NCI-H187 treated with DMSO at 0.1 percent for 48 hours (cell line): ENCODE data around the gene SLC2A11.
"Not testable (repeated sequence)": the region's sequence is repeated elsewhere in the genome, so short reads cannot be mapped to it uniquely, and the experiment has no call there.

Source experiments
- DNase-seq: peaks from one replicate; lab custom pipeline; 2025; lab: John Stamatoyannopoulos, UW

The SLC2A11 gene

DNA sequence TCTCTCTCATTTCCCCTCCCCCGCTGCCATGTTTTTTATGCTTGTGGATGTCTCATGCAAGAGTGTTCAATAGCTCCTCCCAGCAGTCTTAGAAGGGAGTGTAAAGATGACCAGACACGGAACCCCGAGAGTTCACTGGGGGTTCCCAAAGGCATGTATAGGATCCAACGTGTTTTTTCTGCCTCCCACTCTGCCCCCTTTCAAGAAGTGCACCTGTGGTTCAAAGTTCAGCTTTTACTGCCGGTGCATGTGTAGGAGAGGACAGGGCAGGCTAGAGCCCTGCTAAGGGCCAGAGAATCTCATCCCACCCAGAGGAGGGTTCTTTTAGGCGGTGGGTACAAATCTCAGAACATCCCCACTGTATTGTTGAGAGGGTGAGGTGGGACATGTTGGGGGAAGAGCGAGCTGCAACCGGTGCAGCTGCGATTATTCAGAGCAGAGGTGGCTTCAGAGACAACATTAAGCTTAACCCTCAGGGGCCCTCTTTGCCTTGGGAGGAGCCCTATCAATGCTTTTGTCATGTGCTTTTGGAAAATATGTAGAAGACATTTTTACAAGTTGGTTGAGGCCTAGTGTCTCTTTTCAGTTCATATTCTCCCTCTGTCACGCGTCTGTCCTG, 51.0 kb downstream of the SLC2A11 start:
- DNase-seq: no peak

DNA sequence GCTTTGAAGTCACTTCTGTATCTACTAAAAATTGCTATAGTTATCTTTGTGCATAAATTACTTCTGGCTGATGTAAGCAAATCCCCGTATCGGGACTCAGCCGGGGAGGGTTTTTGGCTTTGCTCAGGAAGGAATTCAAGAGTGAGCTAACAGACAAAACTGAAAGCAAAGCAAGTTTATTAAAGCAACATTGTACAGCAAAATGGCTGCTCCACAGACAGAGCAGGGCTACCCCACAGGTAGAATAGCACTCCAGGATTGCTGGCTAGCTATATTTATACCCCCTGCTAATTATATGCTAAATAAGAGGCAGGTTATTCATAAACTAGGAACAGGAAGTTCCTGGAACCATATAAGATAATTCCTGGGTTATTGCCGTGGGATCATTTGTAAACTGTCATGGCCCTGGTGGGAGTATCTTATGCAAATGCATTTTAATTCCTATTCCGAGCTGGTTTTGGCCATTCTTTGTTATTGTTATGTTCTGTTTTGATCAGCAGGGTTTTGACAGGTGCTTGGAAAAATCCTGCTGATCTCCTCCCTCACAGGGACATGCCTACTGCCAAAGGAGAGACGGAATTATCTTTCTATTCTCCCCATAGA, 51.7 kb downstream of the SLC2A11 start:
- no peak for DNase-seq

DNA sequence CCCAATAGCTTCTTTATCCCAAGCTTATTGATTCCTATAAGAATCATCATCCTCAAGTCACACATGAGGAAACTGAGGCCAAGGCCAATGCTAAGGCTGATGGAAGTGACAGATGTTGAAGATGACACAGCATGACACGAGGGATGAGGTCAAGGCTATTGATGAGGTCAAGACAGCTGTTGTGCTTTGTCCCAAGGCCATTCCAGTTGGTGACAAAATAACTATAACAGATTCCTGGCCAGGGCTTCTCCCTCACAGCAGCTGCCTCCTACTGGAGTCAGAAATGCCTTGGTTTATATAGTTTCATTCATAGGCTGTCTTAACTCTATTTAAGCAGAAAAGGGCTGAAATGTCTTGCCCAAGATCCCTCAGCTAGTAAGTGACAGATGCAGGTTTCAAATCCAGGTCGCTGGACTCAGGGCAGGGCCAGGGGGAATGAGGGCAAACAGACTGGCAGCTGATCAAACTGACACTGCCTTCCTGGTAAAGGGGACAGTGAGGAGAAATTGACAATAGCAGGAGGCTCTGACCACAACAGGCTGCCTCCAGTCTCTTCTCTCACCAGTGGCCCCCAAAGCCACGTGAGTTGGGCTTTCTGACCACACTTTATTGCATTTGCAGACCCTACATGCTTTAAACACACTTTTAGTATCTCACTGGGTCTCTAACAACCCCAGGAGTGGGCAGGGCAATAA, 53.0 kb downstream of the SLC2A11 start:
- DNase-seq: no peak

DNA sequence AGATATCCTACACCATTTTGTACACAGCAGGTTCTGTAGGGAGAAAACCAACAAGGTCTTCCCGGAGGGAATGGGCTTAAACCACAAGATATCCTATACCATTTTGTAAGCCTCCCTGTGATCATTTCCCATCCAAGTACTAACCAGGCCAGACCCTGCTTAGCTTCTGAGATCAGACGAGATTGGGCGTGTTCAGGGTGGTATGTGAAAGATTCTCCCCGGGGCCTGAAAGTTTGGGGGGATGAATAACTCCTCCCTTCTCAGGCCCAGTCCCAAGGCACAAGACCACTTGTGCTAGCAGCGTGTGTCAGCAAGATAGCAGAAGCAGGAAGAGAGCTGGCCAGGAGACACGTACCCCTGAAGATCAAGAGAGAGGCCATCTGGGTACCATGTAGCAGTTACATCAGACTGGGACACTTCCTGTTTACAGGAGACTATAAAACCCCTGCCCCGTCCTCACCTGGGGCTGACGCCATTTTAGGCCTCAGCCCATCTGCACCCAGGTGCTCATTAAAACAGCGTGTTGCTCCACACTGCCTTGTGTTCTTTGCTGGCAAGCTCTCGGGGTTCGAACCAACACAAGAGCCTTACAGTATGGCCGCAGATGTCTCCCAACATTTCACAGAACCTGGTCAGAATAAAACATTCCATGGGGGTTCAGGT, 53.8 kb downstream of the SLC2A11 start:
- DNase-seq: no peak

DNA sequence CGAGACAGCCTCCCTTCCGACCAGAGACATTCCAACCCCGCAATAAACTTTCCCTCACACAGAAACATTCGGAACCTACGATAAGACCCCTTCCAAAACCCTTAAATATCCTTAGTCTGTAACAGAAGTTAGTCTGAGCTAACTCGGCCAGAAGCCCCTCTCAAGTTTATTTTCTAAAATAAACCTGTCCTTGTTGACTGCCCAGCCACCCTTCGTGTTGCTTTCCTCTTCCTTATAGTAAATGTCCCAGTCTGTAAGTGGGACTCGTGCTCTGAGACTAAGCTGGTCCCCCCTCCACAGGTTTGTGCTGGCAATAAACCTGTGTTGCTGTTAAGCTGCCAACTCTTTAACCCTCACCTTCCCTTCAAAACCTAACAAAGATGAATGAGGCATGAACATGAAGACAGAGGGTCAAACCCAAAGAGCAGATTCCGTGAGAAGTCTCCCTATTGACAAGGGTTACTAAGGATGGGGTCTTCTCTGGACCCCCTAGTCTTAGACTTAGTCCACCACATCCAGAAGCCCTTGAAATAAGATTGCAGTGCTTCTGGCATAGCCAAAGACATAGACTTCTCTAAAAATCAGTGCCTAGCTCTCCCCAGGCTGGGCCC, 54.7 kb downstream of the SLC2A11 start:
- no peak for DNase-seq

DNA sequence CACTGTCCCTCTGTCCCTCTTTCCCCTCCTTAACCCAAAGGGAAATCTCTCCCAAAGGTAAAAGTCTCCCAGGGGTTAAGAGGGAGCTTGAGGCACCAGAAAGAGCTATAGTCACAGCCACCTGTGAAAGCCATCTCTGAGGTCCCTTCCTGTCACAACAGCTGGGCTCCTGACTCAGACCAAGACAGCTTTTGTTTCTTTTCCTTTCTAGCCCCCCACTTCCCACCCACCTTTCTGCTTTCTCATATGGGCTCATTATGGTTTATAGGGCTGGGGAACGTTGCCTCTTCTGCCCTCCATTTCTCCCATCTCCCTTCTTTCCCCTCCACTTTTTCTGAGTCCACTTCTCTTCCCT, 55.6 kb downstream of the SLC2A11 start:
- DNase-seq: no peak

DNA sequence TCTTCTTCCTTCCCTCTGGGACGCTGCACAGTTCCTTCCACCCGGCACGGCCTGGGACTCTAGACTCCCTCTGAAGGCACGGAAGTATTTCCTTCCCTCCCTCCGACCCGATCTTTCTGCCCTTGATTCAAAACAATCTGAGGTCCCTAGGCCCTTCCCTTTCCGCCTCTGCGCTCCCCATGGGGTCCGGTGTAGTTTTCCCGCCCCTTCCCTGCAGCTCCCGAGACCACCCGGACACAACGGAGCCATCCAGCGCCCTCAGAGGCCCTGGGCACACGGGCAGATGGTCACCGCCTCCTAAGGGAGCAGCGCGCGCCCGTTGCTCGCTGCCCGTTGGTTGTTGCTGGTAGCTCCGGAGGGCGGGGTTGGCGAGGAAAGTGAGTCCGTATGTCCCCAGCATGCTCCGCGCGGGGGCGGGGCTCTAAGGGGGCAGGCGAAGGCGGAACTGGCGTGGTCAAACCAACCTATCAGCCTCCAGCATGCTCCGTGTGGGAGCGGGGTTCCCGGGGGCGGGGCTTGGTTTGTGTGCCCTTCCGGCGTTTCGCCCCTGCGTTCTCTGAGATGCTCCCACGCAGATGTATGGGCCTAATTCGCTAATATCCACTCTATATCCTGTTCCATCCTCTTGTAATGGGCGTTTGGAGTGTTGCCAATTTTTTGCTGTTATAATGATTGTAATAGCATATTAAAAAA, 56.1 kb downstream of the SLC2A11 start:
- DNase-seq: peak; percentile 65

DNA sequence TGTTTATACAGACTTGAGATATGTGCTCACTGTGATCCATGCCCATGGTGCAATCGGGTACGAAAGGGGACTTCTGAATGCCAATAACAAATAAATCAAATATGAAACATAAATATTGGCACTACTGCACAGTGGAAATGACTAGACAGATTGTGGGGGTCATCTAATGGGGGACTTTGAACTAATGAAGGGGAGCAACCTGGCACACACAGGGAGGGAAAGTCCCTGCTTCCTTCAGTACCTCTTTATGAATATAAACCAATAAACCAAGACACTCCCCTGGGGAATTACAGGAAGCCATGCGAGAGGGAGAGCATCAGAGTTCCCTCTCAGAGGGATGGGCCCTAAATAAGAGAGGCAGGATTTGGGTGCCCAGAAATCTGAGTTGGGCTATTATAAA, 57.6 kb downstream of the SLC2A11 start:
- no peak for DNase-seq

DNA sequence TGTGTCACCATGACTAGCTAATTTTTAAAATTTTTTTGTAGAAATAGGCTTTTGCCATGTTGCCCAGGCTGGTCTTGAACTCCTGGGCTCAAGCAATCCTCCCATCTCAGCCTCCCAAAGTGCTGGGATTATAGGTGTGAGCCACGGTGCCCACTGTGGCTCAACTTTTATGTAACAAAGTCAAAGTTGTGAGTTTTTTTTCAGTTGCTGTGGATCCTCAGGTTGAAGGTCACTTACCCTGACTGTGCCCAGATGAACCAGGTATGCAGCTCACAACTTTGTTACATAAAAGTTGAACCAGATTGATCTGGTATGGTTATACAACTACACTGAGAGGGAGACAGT, 62.6 kb downstream of the SLC2A11 start:
- not testable (repeated sequence) for DNase-seq

DNA sequence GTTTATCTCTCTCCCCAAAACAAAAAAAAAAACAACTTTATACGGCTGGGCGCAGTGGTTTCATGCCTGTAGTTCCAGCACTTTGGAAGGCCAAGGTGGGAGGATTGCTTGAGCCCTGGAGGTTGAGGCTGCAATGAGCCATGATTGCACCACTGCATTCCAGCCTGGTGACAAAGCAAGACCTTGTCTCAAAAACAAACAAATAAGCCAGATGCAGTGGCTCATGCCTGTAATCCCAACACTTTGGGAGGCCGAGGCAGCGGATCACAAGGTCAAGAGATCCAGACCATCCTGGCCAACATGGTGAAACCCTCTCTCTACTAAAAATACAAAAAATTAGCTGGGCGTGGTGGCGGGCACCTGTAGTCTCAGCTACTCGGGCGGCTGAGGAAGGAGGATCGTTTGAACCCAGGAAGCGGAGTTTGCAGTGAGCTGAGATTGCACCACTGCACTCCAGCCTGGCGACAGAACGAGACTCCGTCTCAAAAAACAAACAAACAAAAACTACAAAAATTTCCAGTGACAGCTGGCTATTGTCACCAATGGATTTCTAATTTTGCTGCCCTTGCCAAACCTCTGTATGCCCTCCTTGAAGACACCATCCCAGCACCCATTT, 64.0 kb downstream of the SLC2A11 start:
- DNase-seq: not testable (repeated sequence)

DNA sequence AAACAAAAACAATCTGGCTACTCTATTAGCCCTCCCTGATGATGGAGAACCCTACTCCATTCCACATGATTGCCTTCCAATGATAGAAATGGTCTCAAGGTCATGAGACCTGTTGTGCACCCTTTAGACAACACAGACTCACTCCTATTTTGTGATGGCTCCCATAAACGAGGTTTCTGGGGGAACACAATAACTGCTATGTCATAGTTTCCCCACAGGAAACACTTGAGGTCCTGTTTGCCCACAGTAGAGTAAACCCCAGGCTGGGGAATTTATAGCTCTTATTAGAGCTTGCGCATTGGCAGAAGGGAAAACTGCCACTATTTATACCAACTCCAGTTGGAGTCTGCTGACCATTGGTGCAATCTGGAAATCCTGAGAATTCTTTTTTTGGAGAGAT, 65.2 kb downstream of the SLC2A11 start:
- no peak for DNase-seq

DNA sequence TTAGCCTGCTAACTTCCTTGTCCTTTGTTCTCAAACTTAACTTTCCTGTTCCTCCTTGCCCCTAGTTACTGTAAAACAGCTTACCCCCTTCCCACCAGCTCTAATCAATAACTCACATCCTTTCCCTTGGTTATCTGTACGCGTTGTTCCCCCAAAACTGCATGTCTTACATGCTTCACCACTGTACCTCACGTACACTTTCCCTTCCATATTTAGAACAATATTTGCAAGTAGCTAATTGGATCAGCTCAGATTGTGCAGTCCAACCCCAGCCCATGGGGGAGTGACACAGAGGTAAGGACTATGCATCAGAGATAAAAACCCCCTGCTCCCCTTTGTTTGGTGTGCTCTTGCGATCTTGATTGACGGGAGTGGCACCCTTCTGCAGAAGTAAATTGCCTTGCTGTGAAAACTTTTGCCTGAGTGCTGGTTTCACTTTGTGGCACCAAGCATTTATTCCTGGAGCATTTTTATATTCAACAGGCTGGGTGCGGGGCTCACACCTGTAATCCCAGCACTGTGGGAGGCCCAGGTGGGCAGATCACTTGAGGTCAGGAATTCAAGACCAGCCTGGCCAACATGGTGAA, 67.4 kb downstream of the SLC2A11 start:
- no peak for DNase-seq

DNA sequence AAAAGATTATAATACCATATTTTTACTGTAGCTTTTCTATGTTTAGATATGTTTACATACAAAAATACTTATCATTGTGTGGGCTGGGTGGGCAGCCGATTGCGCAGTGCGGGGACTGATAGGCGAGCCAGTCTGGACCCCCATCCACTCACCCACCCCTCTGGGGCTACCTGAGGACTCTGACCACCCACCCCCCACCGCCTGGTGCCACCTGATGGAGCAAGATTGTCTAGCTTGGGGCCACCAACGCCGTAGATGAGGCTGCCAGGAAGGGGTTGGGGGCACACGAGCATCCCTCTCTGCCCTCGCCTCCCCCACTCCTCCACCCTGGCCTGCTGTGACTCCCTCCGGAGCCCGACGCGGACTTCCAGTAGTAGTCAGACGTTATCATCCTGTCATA, 68.9 kb downstream of the SLC2A11 start:
- no peak for DNase-seq
